HepG2 (cell line): ENCODE results near the gene YBX2. TPM values are rescaled to one million over a fixed set of nuclear protein-coding genes. Genes with fewer than 3 reads are reported as not detected.

Experiments
- ATF6 ChIP-seq: sonication (generic); formaldehyde crosslinking; conservative IDR thresholded peaks from 2 replicates; pipeline ENCODE4 v1.4.0; 2020; ENCODE audit warnings: missing genetic modification reagents
- BRD4 ChIP-seq: sonication (generic); formaldehyde crosslinking; IDR thresholded peaks from 2 replicates; pipeline ENCODE4 v1.4.0; 2020; ENCODE audit warnings: missing genetic modification reagents
- CHD2 ChIP-seq: IDR thresholded peaks from 2 replicates; pipeline ENCODE4 v1.6.1; 2011; ENCODE audit warnings: low read depth, low read length, improper control_type of control experiment
- FOXO1 ChIP-seq: sonication (generic); formaldehyde crosslinking; IDR thresholded peaks from 2 replicates; pipeline ENCODE4 v1.4.0; 2020; ENCODE audit warnings: missing genetic modification reagents
- GMEB2 ChIP-seq: IDR thresholded peaks from 2 replicates; pipeline ENCODE4 v1.6.1; 2016; ENCODE audit warnings: missing biosample characterization, missing genetic modification reagents, low read depth
- HNRNPK ChIP-seq: fragments of 200-400 bp; formaldehyde crosslinking; IDR thresholded peaks from 2 replicates; pipeline ENCODE4 v1.6.1; 2018; ENCODE audit warnings: low read length, low read depth, moderate library complexity, mild to moderate bottlenecking; ENCODE audit not compliant: poor library complexity, severe bottlenecking
- KDM6A ChIP-seq: IDR thresholded peaks from 2 replicates; pipeline ENCODE4 v1.6.1; 2016; ENCODE audit warnings: low read depth
- MEF2D ChIP-seq: sonication (generic); formaldehyde crosslinking; IDR thresholded peaks from 2 replicates; pipeline ENCODE4 v1.5.1; 2020; ENCODE audit warnings: mild to moderate bottlenecking, missing genetic modification reagents
- MLLT10 ChIP-seq: sonication (generic); formaldehyde crosslinking; IDR thresholded peaks from 2 replicates; pipeline ENCODE4 v1.4.0; 2020; ENCODE audit warnings: missing genetic modification reagents
- MXD4 ChIP-seq: IDR thresholded peaks from 2 replicates; pipeline ENCODE4 v1.6.1; 2016; ENCODE audit warnings: mild to moderate bottlenecking, missing biosample characterization, missing genetic modification reagents
- PHF5A ChIP-seq: IDR thresholded peaks from one replicate; pipeline ENCODE4 v1.6.1; 2018; ENCODE audit warnings: low read depth, missing genetic modification reagents; ENCODE audit not compliant: unreplicated experiment
- PPARG ChIP-seq: conservative IDR thresholded peaks from 2 replicates; pipeline ENCODE4 v1.6.1; 2016; ENCODE audit warnings: missing biosample characterization, missing genetic modification reagents
- RCOR2 ChIP-seq: IDR thresholded peaks from 2 replicates; pipeline ENCODE4 v1.6.1; 2016; ENCODE audit warnings: missing biosample characterization, missing genetic modification reagents
- SAFB2 ChIP-seq: sonication (generic); formaldehyde crosslinking; IDR thresholded peaks from 2 replicates; pipeline ENCODE4 v1.5.1; 2020; ENCODE audit warnings: missing genetic modification reagents, low read depth, mild to moderate bottlenecking, borderline replicate concordance
- SKIL ChIP-seq: sonication (generic); formaldehyde crosslinking; IDR thresholded peaks from 2 replicates; pipeline ENCODE4 v1.8.0; 2022; ENCODE audit warnings: missing genetic modification reagents, mild to moderate bottlenecking, moderate library complexity, borderline replicate concordance
- SNAPC2 ChIP-seq: sonication (generic); formaldehyde crosslinking; IDR thresholded peaks from 2 replicates; pipeline ENCODE4 v1.8.1; 2022; ENCODE audit warnings: mild to moderate bottlenecking, missing genetic modification reagents
- TEAD2 ChIP-seq: sonication (generic); formaldehyde crosslinking; IDR thresholded peaks from 2 replicates; pipeline ENCODE4 v1.9.0; 2021; ENCODE audit warnings: missing genetic modification reagents
- TOPORS ChIP-seq: sonication (generic); formaldehyde crosslinking; IDR thresholded peaks from 2 replicates; pipeline ENCODE4 v1.8.0; 2023; ENCODE audit warnings: mild to moderate bottlenecking, missing genetic modification reagents
- ZSCAN5A ChIP-seq: sonication (generic); formaldehyde crosslinking; IDR thresholded peaks from 2 replicates; pipeline ENCODE4 v1.8.0; 2022; ENCODE audit warnings: mild to moderate bottlenecking, missing genetic modification reagents, borderline replicate concordance
- polyA plus RNA-seq, 8 experiments: library from polyadenylated mRNA; depleted of rRNA in 3 of 8; stranded (reverse) in 7 of 8; unstranded in 1 of 8; fragments of >200 nt; fragmentation: Illumina TruSeq in 4 of 8; extraction: Trizol in 4 of 8; gene quantifications; 2 replicates each; pipeline versions ENCODE4 v1.2.1 to v1.2.3, GENCODE V29; 2011 to 2016; ENCODE audit warnings: low read depth in 4 of 8, missing spikeins in 1 of 8, mixed read lengths in 1 of 8; ENCODE audit not compliant: insufficient read depth in 1 of 8
- total RNA-seq, 5 experiments: library from RNA; depleted of rRNA; stranded (reverse); fragments of >200 nt; fragmentation: Illumina TruSeq; extraction: Trizol; gene quantifications; 2 replicates each; pipeline ENCODE4 v1.2.3, GENCODE V29; 2016; ENCODE audit warnings: low read depth in 1 of 5
- TF ChIP-seq, protein P1 (sequence below): sonication (generic); formaldehyde crosslinking; IDR thresholded peaks from 2 replicates; pipeline ENCODE4 v1.5.0; 2020; ENCODE audit warnings: mild to moderate bottlenecking, missing genetic modification reagents

Gene YBX2
- total and polyA plus RNA-seq, 2 of the 13 experiments (the other 11 are each of a cell fraction or from before 2014, with no cell fraction given), result 0.12 to 0.22 TPM

DNA sequence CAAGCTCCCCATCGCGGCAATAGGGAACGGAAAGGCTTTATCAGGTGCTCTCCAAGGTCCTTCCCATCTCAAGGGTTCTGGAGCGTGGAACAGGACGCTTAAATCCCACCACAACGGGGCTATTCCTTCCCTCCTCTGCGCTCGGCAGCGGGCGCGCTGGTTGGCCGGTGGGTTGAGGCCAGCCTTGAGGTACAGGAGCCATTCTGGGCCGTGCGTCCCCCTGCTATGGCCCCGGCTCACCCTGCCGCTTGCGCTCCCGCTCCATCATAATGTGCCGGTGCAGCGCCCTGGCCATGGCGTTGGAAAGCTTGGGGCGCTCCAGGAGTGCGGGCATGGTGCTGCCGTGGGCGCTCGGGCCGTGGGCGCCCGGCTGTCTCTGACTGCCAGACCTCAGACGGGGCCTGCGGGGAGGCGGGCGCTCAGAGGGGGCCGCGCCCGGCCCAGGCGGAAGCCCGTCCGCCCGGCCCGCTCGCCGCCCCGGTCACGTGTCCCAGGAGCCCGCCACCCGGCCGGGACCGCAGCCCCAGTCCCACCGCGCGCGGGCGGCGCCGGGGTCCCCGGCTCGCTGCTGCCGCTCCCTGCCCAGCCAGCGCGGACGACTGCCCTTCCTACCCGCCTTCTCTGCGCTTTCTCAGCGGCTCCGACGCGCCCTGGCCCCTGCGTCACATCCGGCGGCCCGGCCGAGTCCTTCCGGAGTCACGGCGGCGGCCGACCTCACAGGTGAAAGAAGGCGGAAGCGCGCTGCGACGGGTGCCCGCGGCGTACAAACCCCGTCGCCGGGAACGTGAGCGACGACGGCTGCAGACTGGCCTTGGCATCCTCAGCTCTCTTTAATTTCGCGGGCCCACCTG is 20.5 kb upstream of the YBX2 start, which contains the start of gene GPS2 (continued):
- TF ChIP-seq ZSCAN5A (CRISPR knock-in tag) (0 out of 2 replicates have a peak, but pooled peaks have one; percentile 46), MEF2D (CRISPR knock-in tag) (no peak), FOXO1 (peak; percentile 55; the same call in 1 of the 2 replicates), TEAD2 (CRISPR knock-in tag) (0 out of 2 replicates have a peak, but pooled peaks have one; percentile 57), GMEB2 (peak; percentile 83), TOPORS (peak; percentile 93), KDM6A (CRISPR knock-in tag) (no peak), MLLT10 (CRISPR knock-in tag) (no peak), PHF5A (peak; percentile 73), MXD4 (CRISPR knock-in tag) (peak; percentile 90), ATF6 (CRISPR knock-in tag) (no peak), SNAPC2 (CRISPR knock-in tag) (peak; percentile 66), RCOR2 (CRISPR knock-in tag) (no peak), PPARG (peak; percentile 35; the same call in 1 of the 2 replicates), HNRNPK (peak; percentile 73), SKIL (CRISPR knock-in tag) (peak; percentile 52; the same call in 1 of the 2 replicates), SAFB2 (CRISPR knock-in tag) (peak; percentile 87; the same call in 1 of the 2 replicates), BRD4 (CRISPR knock-in tag) (peak; percentile 80; the same call in 1 of the 2 replicates), CHD2 (peak; percentile 30; the same call in 1 of the 2 replicates)
- TF ChIP-seq, protein P1, sequence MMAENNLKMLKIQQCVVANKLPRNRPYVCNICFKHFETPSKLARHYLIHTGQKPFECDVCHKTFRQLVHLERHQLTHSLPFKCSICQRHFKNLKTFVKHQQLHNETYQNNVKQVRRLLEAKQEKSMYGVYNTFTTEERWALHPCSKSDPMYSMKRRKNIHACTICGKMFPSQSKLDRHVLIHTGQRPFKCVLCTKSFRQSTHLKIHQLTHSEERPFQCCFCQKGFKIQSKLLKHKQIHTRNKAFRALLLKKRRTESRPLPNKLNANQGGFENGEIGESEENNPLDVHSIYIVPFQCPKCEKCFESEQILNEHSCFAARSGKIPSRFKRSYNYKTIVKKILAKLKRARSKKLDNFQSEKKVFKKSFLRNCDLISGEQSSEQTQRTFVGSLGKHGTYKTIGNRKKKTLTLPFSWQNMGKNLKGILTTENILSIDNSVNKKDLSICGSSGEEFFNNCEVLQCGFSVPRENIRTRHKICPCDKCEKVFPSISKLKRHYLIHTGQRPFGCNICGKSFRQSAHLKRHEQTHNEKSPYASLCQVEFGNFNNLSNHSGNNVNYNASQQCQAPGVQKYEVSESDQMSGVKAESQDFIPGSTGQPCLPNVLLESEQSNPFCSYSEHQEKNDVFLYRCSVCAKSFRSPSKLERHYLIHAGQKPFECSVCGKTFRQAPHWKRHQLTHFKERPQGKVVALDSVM, result no peak
